ENCODE data around the gene DMD.
"Not testable (repeated sequence)": the region's sequence is repeated elsewhere in the genome, so short reads cannot be mapped to it uniquely, and the experiment has no call there.

DMD gene

GRCh38 chrX:32591589-32591988 lies 619.8 kb downstream of the DMD start:
- no peak for DNase-seq

DNA sequence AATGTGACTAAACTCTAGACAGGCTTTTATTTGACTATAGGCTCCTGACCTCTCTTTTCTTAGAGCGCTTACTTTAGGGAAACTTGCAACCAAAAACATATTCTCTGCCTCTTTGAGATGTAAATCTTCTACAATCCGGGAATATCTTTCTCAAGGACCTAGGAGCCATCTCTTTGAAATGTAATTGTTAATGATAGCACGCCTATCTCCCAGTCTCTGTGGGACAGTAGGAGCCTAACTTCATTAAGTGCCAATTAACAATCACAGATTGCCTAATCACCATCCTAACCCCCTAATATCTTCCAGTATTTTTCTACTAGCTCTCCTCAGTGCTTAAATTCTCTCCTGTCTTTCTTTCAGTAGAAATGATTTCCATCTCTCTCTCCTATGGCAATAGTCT lies 628.6 kb downstream of the DMD start:
- DNase-seq, result no peak

DNA sequence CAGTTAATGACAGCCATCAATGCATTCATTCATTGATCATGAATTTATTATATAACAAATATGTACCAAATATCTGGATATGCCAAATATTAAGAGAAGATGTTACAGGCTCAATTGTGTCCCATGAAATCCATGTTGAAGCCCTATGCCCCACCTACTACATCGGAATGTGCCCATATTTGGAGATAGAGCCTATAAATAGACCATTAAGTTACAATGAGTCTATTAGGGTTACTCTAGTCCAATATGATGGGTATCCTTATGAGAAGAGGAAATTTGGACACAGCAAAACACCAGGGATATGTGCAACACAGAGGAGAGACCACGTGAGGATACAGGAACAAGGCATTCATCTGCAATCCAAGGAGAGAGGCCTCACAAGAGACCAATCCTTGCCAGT lies 634.5 kb downstream of the DMD start:
- DNase-seq, result no peak

DNA sequence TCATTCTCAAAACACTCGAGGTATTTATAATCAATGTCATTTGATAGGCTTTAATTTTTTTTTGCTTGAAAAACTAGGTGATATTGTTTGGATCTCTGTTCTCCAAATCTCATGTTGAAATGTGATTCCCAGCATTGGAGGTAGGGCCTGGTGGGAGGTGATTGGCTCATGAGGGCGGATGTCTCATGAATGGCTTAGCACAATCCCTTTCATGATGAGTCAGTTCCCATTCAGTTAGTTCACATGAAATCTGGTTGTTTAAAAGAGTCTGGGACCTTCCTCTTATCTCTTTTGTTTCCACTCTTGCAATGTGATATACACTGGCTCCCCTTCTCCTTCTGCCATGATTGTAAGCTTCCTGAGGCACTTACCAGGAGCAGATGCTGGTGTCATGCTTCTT lies 638.7 kb downstream of the DMD start:
- no peak for DNase-seq

- DNase-seq, result no peak
These were observed 639.8 kb downstream of the DMD start for GRCh38 chrX:32571579-32571978.

DNA sequence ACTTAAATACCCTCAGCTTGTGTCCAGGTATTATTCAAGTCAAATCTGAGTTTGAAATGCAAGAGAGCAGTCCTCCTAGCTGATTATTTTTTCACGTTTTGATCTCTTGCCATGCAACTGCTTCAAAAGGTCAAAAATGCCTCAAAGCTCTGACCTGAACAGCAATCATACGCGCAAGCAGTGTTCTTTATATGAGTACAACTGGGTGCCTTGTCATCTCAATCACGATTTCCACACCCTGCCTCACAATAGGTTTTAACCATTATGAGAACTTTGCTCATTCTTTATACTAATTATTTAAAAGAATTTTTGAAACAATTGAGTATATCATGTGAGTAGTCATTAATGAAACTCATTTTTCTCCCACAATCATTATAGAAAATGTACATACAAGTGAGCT lies 649.1 kb downstream of the DMD start:
- no peak for DNase-seq

- DNase-seq, result no peak
These were observed 666.2 kb downstream of the DMD start for GRCh38 chrX:32545101-32545500.

DNA sequence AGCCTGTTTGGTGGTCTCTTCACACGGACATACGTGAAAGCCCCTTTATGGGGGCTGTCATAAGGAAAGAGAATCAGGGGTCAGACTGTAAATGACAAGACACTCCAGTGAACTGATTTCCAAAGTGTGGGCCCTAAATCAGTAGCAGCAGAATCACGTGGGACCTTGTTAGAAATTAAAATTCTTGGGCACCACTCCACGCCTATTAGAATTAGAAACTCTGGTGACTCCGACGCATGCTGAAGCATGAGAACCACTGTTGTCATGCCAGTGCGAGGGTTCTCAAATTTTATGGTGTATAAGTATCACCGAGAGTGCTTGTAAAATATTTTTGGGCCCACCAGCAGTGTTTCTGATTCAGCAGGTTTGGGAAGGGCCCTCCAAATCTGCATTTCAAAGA lies 672.8 kb downstream of the DMD start:
- no peak for DNase-seq

GRCh38 chrX:32533848-32534247 lies 677.5 kb downstream of the DMD start:
- DNase-seq, result no peak

DNA sequence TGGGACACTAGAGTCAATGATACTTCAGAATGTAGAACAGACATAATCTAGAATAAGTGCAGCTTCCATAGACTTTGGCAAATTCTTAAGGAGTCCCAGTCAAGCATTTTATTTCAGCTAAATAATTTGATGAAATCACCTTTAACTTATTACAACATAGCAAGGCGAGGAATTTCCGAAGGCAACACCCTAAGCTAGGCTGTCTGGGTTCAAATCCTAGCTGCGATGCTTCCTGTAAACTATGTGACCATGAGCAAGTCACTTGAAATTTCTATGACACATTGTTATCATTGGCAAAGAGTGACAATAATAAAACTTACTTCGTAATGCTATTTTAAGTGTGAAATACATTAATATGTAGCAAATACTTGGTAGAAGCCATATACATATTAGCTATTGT lies 679.1 kb downstream of the DMD start:
- no peak for DNase-seq

GRCh38 chrX:32530802-32531403 lies 680.4 kb downstream of the DMD start:
- no peak for DNase-seq

GRCh38 chrX:32528451-32528850 lies 682.9 kb downstream of the DMD start:
- DNase-seq, result not testable (repeated sequence)

DNA sequence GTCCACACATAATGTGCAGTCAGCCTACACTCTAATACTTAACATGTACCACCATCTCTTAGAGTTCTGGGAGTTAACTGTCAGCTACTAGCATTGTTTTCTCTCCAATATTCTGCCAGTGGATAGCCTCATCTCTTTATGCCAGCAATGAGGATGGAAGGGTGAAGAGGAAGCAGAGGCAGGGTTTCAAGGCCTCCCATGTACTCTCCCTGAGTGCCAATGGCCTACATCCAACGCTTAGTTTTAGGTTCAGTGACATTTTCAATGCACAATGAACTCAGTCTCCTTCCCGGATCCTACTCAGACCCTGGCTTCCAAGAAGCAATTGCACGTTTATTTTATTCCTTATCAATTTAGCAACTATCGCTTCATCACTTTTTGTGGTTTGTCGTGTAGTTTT lies 686.1 kb downstream of the DMD start:
- DNase-seq, result no peak

DNA sequence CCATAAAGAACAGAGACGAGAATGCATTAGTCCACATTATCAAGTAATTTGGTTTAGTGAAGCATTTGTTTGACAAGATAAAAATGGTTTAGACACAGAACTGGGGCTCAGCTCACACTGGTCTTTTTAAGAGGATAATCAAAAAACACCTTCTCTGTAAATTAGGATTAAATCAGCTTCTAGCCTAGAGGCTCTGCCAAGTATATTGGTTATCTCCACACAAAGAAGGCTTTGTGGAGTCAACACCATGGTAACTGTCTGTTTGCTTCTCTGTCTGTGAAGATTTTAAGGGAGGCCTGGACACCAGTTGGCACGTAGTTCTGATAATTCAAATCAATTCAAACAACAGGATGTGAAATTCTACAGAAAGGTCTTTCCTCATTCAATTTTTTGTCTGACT lies 687.0 kb downstream of the DMD start:
- DNase-seq, result no peak

- DNase-seq, result no peak
These were observed 690.6 kb downstream of the DMD start for GRCh38 chrX:32520789-32521188.

- DNase-seq, result no peak
These were observed 696.4 kb downstream of the DMD start for GRCh38 chrX:32514986-32515385.

GRCh38 chrX:32501606-32502005 lies 709.7 kb downstream of the DMD start:
- no peak for DNase-seq

GRCh38 chrX:32496671-32497070 lies 714.7 kb downstream of the DMD start:
- DNase-seq, result no peak

- no peak for DNase-seq
These were observed 715.5 kb downstream of the DMD start for GRCh38 chrX:32495855-32496254.

DNA sequence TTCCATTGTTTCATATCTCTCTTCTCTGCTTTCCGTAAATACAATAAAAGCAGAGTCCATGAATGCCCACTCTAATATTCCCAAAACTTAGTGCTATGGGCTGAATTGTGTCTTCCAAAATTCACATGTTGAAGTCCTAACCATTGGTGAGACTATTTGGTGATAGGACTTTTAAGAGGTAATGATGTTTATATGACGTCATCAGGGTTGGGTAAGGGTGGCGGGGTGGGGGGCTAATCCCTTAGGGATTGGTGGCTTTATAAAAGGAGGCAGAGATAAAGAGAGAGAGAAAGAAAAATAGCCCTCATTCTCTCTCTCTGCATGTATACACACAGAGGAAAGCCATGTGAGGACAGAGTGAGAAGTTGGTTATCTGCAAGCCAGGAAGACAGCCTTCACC lies 722.2 kb downstream of the DMD start:
- DNase-seq, result no peak

GRCh38 chrX:32483534-32484136 lies 727.7 kb downstream of the DMD start:
- no peak for DNase-seq

- no peak for DNase-seq
These were observed 731.3 kb downstream of the DMD start for GRCh38 chrX:32480019-32480418.

DNA sequence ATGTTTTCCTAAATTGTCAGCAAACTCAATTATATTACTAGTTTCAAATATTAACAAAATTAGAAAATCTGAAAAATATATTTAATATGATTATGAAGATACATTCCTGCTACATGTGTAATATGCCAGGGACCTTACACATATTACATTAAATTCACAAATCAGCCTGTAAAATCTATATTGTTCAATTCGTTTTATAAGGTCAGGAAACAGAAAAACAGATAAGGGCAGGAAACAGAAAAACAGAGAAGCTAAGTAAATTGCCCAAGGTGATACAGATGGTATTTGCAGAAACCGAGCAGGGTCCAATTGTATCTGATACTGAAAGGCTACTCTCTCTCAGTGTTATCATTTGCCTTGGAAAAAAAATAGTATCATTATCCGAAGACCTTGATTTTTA lies 739.0 kb downstream of the DMD start:
- no peak for DNase-seq

DNA sequence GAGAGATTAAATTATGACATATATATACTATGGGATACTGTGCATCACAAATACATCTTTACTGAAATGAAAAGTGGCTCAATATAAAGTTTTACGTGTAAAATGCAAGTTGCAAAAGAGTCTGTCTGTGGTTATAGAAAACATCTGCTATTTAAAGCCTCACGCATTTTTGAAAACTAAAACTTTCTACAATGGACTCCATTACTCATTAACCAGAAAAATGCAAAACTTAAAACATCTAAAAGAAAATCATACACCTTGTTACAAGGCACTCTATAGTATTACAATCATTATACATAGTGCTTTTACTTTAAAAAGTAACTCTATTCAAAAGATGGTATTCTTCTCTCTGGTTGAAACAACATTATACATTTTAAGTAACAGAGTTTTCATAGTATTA lies 755.6 kb downstream of the DMD start:
- no peak for DNase-seq

GRCh38 chrX:32451954-32452695 lies 759.2 kb downstream of the DMD start:
- no peak for DNase-seq
